ENCODE measurements around the gene SMARCA2. TPM values are rescaled to one million over a fixed set of nuclear protein-coding genes. Genes with fewer than 3 reads are reported as not detected.

The SMARCA2 gene
- total and polyA plus RNA-seq, 8 donors = 20.5 to 242 (median 78.5) TPM

DNA sequence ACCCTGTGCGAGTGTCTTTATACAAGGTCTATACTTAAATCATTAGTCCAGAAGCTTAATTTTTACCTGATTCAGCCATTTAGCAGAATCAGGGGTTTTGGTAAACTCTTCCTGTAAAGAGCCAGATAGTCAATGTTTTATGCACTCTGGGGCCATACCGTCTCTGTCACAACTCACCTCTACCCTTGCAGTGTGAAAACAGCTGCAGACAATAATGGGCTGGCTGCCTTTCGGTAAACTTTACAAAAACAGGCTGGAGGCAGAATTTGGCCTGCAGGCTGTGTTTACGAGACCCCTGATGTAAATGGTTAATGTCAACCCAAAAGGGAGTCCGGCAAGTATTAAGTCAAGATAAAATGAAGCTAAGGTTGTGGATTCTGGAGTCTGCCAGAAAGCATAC is 32.8 kb downstream of the SMARCA2 start:
- no peaks in the 10 kb centered on the region for H3K9me3 ChIP-seq

GRCh38 chr9:2050236-2050635 is 35.1 kb downstream of the SMARCA2 start:
- 78 to 99% (median 94%) methylated on average over 3 of the region's 3 CpGs for WGBS, 5 donors
- no peak for DNase-seq
- Histone ChIP-seq H3K9me3 (no peaks in the 10 kb centered on the region), H3K36me3 (peaks cover 0 to 40% (median 21%) of the 10 kb centered on the region in 4 donors), H3K4me3 (no peak overlapping the region), H3K27ac (no peak overlapping the region), H3K4me1 (peaks cover 0 to 34% (median 7%) of the 10 kb centered on the region in 4 donors), H3K27me3 (no peaks in the 10 kb centered on the region)
- intact Hi-C loops (cut with DNase I; ENCODE audit: low total_unique reads) = no loop called here
- TF ChIP-seq, protein P1, sequence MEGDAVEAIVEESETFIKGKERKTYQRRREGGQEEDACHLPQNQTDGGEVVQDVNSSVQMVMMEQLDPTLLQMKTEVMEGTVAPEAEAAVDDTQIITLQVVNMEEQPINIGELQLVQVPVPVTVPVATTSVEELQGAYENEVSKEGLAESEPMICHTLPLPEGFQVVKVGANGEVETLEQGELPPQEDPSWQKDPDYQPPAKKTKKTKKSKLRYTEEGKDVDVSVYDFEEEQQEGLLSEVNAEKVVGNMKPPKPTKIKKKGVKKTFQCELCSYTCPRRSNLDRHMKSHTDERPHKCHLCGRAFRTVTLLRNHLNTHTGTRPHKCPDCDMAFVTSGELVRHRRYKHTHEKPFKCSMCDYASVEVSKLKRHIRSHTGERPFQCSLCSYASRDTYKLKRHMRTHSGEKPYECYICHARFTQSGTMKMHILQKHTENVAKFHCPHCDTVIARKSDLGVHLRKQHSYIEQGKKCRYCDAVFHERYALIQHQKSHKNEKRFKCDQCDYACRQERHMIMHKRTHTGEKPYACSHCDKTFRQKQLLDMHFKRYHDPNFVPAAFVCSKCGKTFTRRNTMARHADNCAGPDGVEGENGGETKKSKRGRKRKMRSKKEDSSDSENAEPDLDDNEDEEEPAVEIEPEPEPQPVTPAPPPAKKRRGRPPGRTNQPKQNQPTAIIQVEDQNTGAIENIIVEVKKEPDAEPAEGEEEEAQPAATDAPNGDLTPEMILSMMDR (IDR thresholded peaks at IDR 0.05) = no peak
- TF ChIP-seq POLR2AphosphoS5 (IDR thresholded peaks at IDR 0.05) (no peak), EP300 (IDR thresholded peaks at IDR 0.05) (no peak), POLR2A (IDR thresholded peaks at IDR 0.05) (no peak)

More for the DNA sequence above, 32.8 kb downstream of the SMARCA2 start:
- TF ChIP-seq POLR2A (IDR thresholded peaks at IDR 0.05) (no peak), POLR2AphosphoS5 (IDR thresholded peaks at IDR 0.05) (no peak)
- TF ChIP-seq, protein P1 (IDR thresholded peaks at IDR 0.05) = no peak
- no peak overlapping the region for H3K4me3 ChIP-seq
- peaks cover 0 to 57% (median 34%) of the 10 kb centered on the region in 4 donors for H3K36me3 ChIP-seq
- no peaks in the 10 kb centered on the region for H3K27me3 ChIP-seq
- H3K27ac ChIP-seq = no peak overlapping the region
- peaks cover 0 to 12% (median 0%) of the 10 kb centered on the region in 4 donors for H3K4me1 ChIP-seq
- intact Hi-C loops (cut with DNase I; ENCODE audit: low total_unique reads) = no loop called here
- no peak for DNase-seq
- 88 to 96% (median 91%) methylated on average over 5 of the region's 5 CpGs for WGBS, 5 donors

DNA sequence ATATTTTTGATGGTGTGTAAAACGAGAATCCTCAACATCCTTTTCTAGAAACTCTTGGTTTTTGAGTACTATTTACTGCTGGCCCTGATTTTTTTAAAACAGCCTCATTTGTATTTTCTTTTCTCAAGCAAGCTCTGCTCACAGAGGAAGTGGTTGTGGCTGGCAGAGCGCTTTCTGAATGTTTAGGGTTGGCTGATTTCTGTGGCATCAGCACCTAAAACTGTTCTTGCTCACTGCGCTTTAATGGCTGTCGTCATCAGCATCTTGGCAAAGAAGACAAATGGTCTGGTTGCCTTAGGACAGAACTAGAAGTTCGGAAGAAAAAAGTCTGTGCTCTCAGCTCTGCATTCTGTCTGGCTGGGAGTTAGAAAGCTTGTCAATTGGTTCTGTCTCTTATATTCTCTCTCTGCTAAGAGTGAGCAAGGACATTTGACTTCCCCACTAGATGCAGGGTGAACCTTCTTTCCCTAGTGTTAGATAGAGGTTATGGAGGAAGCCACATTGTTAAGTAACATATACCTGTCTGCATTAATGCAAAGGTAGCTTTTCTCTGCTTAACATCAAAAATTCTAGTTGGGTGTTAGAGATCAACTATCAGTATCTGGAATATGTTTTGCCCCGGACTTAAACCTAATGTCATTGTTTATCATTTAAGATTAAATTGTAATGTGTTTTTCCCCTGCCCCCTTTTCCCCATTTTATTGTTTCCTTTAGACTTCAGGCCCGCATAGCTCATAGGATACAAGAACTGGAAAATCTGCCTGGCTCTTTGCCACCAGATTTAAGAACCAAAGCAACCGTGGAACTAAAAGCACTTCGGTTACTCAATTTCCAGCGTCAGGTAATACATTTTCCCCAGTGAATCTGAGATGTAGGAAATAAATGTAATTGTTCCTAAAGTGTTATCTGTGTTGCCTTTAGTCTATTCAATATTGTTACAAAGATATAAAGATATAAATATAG is 39.0 kb downstream of the SMARCA2 start:
- intact Hi-C loops (cut with DNase I; ENCODE audit: low total_unique reads) = no loop called here
- Histone ChIP-seq H3K27me3 (no peaks in the 10 kb centered on the region), H3K4me1 (peaks cover 0 to 32% (median 7%) of the 10 kb centered on the region in 4 donors), H3K27ac (peak overlapping the region in 3 of 5 donors; percentile 7 to 56 (median 23)), H3K4me3 (no peak overlapping the region), H3K36me3 (peaks cover 15 to 49% (median 40%) of the 10 kb centered on the region in 4 donors), H3K9me3 (no peaks in the 10 kb centered on the region)
- DNase-seq = peak; percentile 33 to 76
- WGBS, 5 donors = 49 to 68% (median 65%) methylated on average over 10 of the region's 10 CpGs
- TF ChIP-seq EP300 (IDR thresholded peaks at IDR 0.05) (peak; percentile 47), POLR2AphosphoS5 (IDR thresholded peaks at IDR 0.05) (peak in 2 of 3 donors; percentile 26 to 68), POLR2A (IDR thresholded peaks at IDR 0.05) (no peak)
- TF ChIP-seq, protein P1 (IDR thresholded peaks at IDR 0.05) = no peak

DNA sequence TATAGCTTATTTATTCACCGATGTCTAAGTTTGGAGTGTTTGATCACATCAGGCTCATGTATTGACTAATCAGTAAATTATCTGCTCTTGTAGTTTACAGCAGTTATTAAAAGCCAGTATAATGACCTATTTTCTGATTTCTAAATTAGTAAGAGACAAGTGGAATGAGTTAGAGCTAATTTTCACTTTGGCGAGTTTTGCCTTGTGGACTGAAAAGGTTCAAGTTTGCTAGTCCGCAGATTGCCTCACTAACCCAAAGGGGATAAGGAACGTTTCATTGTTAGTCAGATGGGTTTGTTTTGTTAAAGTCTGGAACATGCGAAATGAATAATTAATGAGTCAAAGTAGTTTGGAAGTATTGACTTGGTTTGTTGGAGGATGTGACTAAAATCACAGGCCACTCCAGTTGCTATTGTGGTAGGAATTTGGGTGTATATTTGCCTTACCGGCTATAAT is 40.1 kb downstream of the SMARCA2 start:
- no peak for TF ChIP-seq EP300 (IDR thresholded peaks at IDR 0.05)
- no peak for DNase-seq
- 76 to 84% (median 81%) methylated on average over 6 of the region's 6 CpGs for WGBS, 5 donors
- H3K9me3 ChIP-seq = no peaks in the 10 kb centered on the region
- peaks cover 0 to 26% (median 7%) of the 10 kb centered on the region in 4 donors for H3K4me1 ChIP-seq
- no peak overlapping the region for H3K4me3 ChIP-seq
- H3K27ac ChIP-seq = peak overlapping the region in 1 of 5 donors; percentile 56
- intact Hi-C loops (cut with DNase I; ENCODE audit: low total_unique reads) = no loop called here
- H3K36me3 ChIP-seq = peaks cover 15 to 58% (median 48%) of the 10 kb centered on the region in 4 donors
- H3K27me3 ChIP-seq = no peaks in the 10 kb centered on the region
